HCT116 (cell line): ENCODE data around the gene DDHD1. TPM values are rescaled to one million over a fixed set of nuclear protein-coding genes. Genes with fewer than 3 reads are reported as not detected.

ENCODE experiments used
- ATAC-seq: fragments of 200-7000 bp; cut with Tn5 transposase; 2 replicates; pipeline ENCODE4 v1.9.1; 2020; ENCODE audit warnings: mild to moderate bottlenecking, moderate library complexity
- BruUV-seq: library from RNA; stranded (reverse); fragments of 400-500 nt; replicated peaks from 2 replicates; lab custom pipeline; 2021; lab: Mats Ljungman, UMichigan
- CTCF ChIA-PET: fragments of 300-600 bp; sonication (Branson Sonifier 250); formaldehyde crosslinking; loops from one replicate; lab custom pipeline; 2021; ENCODE audit warnings: antibody characterized with exemption; lab: Charles Lee
- POLR2A ChIA-PET: fragments of 300-600, 350-600 bp; sonication (Branson Sonifier 250); formaldehyde crosslinking; loops from one replicate; lab custom pipeline; 2021; ENCODE audit warnings: antibody characterized with exemption; lab: Charles Lee
- RAD21 ChIA-PET, 2 experiments: fragments of 300-600 bp; sonication (Branson Sonifier 250); formaldehyde crosslinking; loops; one replicate each; lab custom pipeline; 2023; ENCODE audit warnings: low total read pairs in 2 of 2; ENCODE audit not compliant: uncharacterized antibody in 2 of 2, unreplicated experiment in 2 of 2, low non-redundant PET in 1 of 2; lab: Charles Lee
- DNase-seq: peaks from one replicate; pipeline ENCODE4 v3.0.0-alpha.2; 2010; ENCODE audit warnings: low read depth, low spot score
- H2AFZ ChIP-seq: fragments of 200-600 bp; shearing (Covaris generic), sonication (generic); 2 replicates; pipeline ENCODE4 v1.6.1; 2017; ENCODE audit warnings: low read depth, mixed run types, mixed read lengths, antibody characterized with exemption, low read length; ENCODE audit not compliant: poor library complexity, severe bottlenecking
- H3K27ac ChIP-seq: 2 replicates; pipeline ENCODE4 v1.5.1; 2012; ENCODE audit warnings: low read depth, low read length
- H3K27me3 ChIP-seq: fragments of 200-600 bp; sonication (generic); 2 replicates; pipeline ENCODE4 v1.6.1; 2016; ENCODE audit warnings: mixed run types, low read length, mixed read lengths; ENCODE audit not compliant: insufficient read depth
- H3K36me3 ChIP-seq, 2 experiments: fragments of 200-500 bp in 1 of 2; fragments of 200-600 bp in 1 of 2; sonication (Bioruptor generic) in 1 of 2; sonication (generic) in 1 of 2; 2 replicates each; pipeline versions ENCODE4 v1.5.1 to v1.6.1; 2014 to 2016; ENCODE audit warnings: low read length in 2 of 2, inconsistent platforms in 1 of 2, mixed read lengths in 1 of 2, mixed run types in 1 of 2; ENCODE audit not compliant: insufficient read depth in 2 of 2, control insufficient read depth in 1 of 2
- H3K4me1 ChIP-seq, 2 experiments: fragments of 200-600 bp in 1 of 2; sonication (generic) in 1 of 2; 2 replicates each; pipeline versions ENCODE4 v1.5.1 to v1.6.1; 2012 to 2017; ENCODE audit warnings: low read length in 2 of 2, inconsistent platforms in 1 of 2, mild to moderate bottlenecking in 1 of 2, mixed read lengths in 1 of 2, mixed run types in 1 of 2, moderate library complexity in 1 of 2; ENCODE audit not compliant: insufficient read depth in 2 of 2, control insufficient read depth in 1 of 2
- H3K4me2 ChIP-seq: fragments of 200-600 bp; sonication (generic); 2 replicates; pipeline ENCODE4 v1.6.1; 2017; ENCODE audit warnings: mixed run types, low read length, mixed read lengths
- H3K4me3 ChIP-seq, 2 experiments: fragments of 200-600 bp in 1 of 2; sonication (generic) in 1 of 2; replicated peaks in 1 of 2; 2 replicates each; pipeline ENCODE4 v1.5.1; 2011 to 2016; ENCODE audit warnings: low read length in 2 of 2, control low read depth in 1 of 2, low read depth in 1 of 2, mild to moderate bottlenecking in 1 of 2, mixed read lengths in 1 of 2, mixed run types in 1 of 2
- H3K79me2 ChIP-seq: fragments of 200-600 bp; sonication (generic); 2 replicates; pipeline ENCODE4 v1.6.1; 2017; ENCODE audit warnings: mild to moderate bottlenecking, mixed run types, low read length, moderate library complexity, mixed read lengths; ENCODE audit not compliant: insufficient read depth
- H3K9ac ChIP-seq: fragments of 200-600 bp; sonication (generic); 2 replicates; pipeline ENCODE4 v1.6.1; 2016; ENCODE audit warnings: low read length, mixed read lengths
- H3K9me2 ChIP-seq: fragments of 200-600 bp; sonication (generic), shearing (Covaris generic); 2 replicates; pipeline ENCODE4 v1.6.1; 2017; ENCODE audit warnings: mixed run types, mild to moderate bottlenecking, moderate library complexity; ENCODE audit not compliant: insufficient read depth
- H3K9me3 ChIP-seq, 2 experiments: fragments of 200-500 bp in 1 of 2; fragments of 200-600 bp in 1 of 2; sonication (Bioruptor generic) in 1 of 2; sonication (generic) in 1 of 2; 2 replicates each; pipeline ENCODE4 v1.6.1; 2014 to 2017; ENCODE audit warnings: low read length in 2 of 2, mixed read lengths in 2 of 2, inconsistent platforms in 1 of 2, low read depth in 1 of 2, mild to moderate bottlenecking in 1 of 2, mixed run types in 1 of 2, moderate library complexity in 1 of 2; ENCODE audit not compliant: control insufficient read depth in 1 of 2, insufficient read depth in 1 of 2
- H4K20me1 ChIP-seq: fragments of 200-600 bp; sonication (generic), shearing (Covaris generic); 2 replicates; pipeline ENCODE4 v1.6.1; 2017; ENCODE audit warnings: mixed run types, mild to moderate bottlenecking, moderate library complexity; ENCODE audit not compliant: insufficient read depth
- ATF3 ChIP-seq: IDR thresholded peaks from 2 replicates; pipeline ENCODE4 v1.6.1; 2012
- CBX3 ChIP-seq: IDR thresholded peaks from 2 replicates; pipeline ENCODE4 v1.6.1; 2012; ENCODE audit warnings: low read depth
- CEBPB ChIP-seq: IDR thresholded peaks from 2 replicates; pipeline ENCODE4 v1.6.1; 2012; ENCODE audit warnings: low read depth
- CTCF ChIP-seq, 3 experiments: fragments of 200-600 bp in 1 of 3; sonication (generic) in 1 of 3; IDR thresholded peaks in 2 of 3; conservative IDR thresholded peaks in 1 of 3; 2 replicates each; pipeline ENCODE4 v1.5.1; 2012 to 2017; ENCODE audit warnings: low read depth in 2 of 3, low read length in 2 of 3, antibody characterized with exemption in 1 of 3, borderline replicate concordance in 1 of 3, control low read depth in 1 of 3, mild to moderate bottlenecking in 1 of 3, mixed read lengths in 1 of 3, mixed run types in 1 of 3, moderate library complexity in 1 of 3; ENCODE audit not compliant: insufficient read depth in 1 of 3
- EGR1 ChIP-seq: IDR thresholded peaks from 2 replicates; pipeline ENCODE4 v1.6.1; 2012; ENCODE audit warnings: low read depth
- EZH2 ChIP-seq: fragments of 200-600 bp; sonication (generic); IDR thresholded peaks from 2 replicates; pipeline ENCODE4 v1.6.1; 2017; ENCODE audit warnings: antibody characterized with exemption, mixed run types
- FOSL1 ChIP-seq: IDR thresholded peaks from 2 replicates; pipeline ENCODE4 v1.6.1; 2012; ENCODE audit warnings: low read depth
- JUND ChIP-seq: IDR thresholded peaks from 2 replicates; pipeline ENCODE4 v1.6.1; 2012
- POLR2A ChIP-seq: IDR thresholded peaks from 2 replicates; pipeline ENCODE4 v1.7.0; 2011; ENCODE audit warnings: borderline replicate concordance; ENCODE audit not compliant: insufficient read depth, insufficient read length; ENCODE audit errors: extremely low read depth
- POLR2AphosphoS5 ChIP-seq: IDR thresholded peaks from 2 replicates; pipeline ENCODE4 v1.6.1; 2011; ENCODE audit warnings: mild to moderate bottlenecking, low read depth, low read length, moderate library complexity
- RAD21 ChIP-seq: IDR thresholded peaks from 2 replicates; pipeline ENCODE4 v1.6.1; 2012; ENCODE audit warnings: low read depth, mild to moderate bottlenecking
- SP1 ChIP-seq: IDR thresholded peaks from 2 replicates; pipeline ENCODE4 v1.6.1; 2012; ENCODE audit warnings: low read depth
- SRF ChIP-seq: IDR thresholded peaks from 2 replicates; pipeline ENCODE4 v1.6.1; 2012; ENCODE audit warnings: low read depth
- TCF7L2 ChIP-seq: IDR thresholded peaks from 2 replicates; pipeline ENCODE4 v1.7.0; 2011; ENCODE audit warnings: borderline replicate concordance, inconsistent platforms; ENCODE audit not compliant: insufficient read depth, insufficient read length; ENCODE audit errors: extremely low read depth
- YY1 ChIP-seq: IDR thresholded peaks from 2 replicates; pipeline ENCODE4 v1.6.1; 2011; ENCODE audit warnings: low read length, low read depth, moderate library complexity, mild to moderate bottlenecking; ENCODE audit not compliant: insufficient replicate concordance; ENCODE audit errors: extremely low read depth
- ZFX ChIP-seq: fragments of 450-650 bp; IDR thresholded peaks from 2 replicates; pipeline ENCODE4 v1.6.1; 2017
- ZNF274 ChIP-seq: fragments of 200-500 bp; sonication (Bioruptor generic); IDR thresholded peaks from 2 replicates; pipeline ENCODE4 v1.6.1; 2014; ENCODE audit warnings: mild to moderate bottlenecking, low read depth, low read length, inconsistent platforms
- intact Hi-C: fragments of 100-400 bp; cut with micrococcal nuclease; formaldehyde crosslinking; loops from 2 replicates; pipeline ENCODE4 v1.10.0; 2022
- total RNA-seq: library from RNA; stranded (reverse); gene quantifications from one replicate; pipeline ENCODE4 v1.2.1, GENCODE V29; 2021; ENCODE audit not compliant: unreplicated experiment

The DDHD1 gene
- total RNA-seq, 1 experiment from 2014 or later: 26.9 TPM

GRCh38 chr14:53022593-53022992 is 130.5 kb downstream of the DDHD1 start:
- no peak overlapping the region for H3K27ac ChIP-seq
- no peak overlapping the region for H3K9ac ChIP-seq
- ChIA-PET RAD21 (interaction anchor here in 1 of 2 experiments (0.5 kb wide), 1 partner anchor 236 kb away, joined by 3 read pairs; no protein-coding TSS in a partner anchor), POLR2A (no interaction called here), CTCF (no interaction called here)
- H3K79me2 ChIP-seq: no peaks in the 10 kb centered on the region
- H3K9me2 ChIP-seq: no peaks in the 10 kb centered on the region
- ATAC-seq (no peak), DNase-seq (no peak)
- no peak overlapping the region for H2AFZ ChIP-seq
- no peak overlapping the region for H3K4me2 ChIP-seq
- H3K4me3 ChIP-seq: no peak overlapping the region
- H3K9me3 ChIP-seq: no peaks in the 10 kb centered on the region
- intact Hi-C loops: no loop called here
- no peaks in the 10 kb centered on the region for H4K20me1 ChIP-seq
- no peaks in the 10 kb centered on the region for H3K36me3 ChIP-seq
- no peak for TF ChIP-seq SP1
- TF ChIP-seq POLR2AphosphoS5: no peak
- no peak for TF ChIP-seq ZNF274
- no peak for TF ChIP-seq YY1
- no peak for TF ChIP-seq ATF3
- TF ChIP-seq CEBPB: no peak
- TF ChIP-seq RAD21: no peak
- no peak for TF ChIP-seq POLR2A
- TF ChIP-seq JUND: no peak
- no peak for TF ChIP-seq EZH2
- no peak for TF ChIP-seq ZFX
- no peak for TF ChIP-seq EGR1
- TF ChIP-seq CTCF (IDR thresholded peaks at IDR 0.05 in 2 of 3, conservative IDR thresholded peaks at IDR 0.05 in 1 of 3; ENCODE audit: borderline replicate concordance in 1 of 3, insufficient read depth in 1 of 3, low read depth in 2 of 3, low read length in 2 of 3): no peak
- TF ChIP-seq TCF7L2: no peak
- TF ChIP-seq FOSL1: no peak
- no peak for TF ChIP-seq SRF
- TF ChIP-seq CBX3: no peak
- no TSS peak for BruUV-seq
- no peaks in the 10 kb centered on the region for H3K4me1 ChIP-seq
- no peaks in the 10 kb centered on the region for H3K27me3 ChIP-seq
